Pulmonary artery endothelial cell (primary cell): ENCODE data around the gene CAMTA1. TPM values are rescaled to one million over a fixed set of nuclear protein-coding genes. Genes with fewer than 3 reads are reported as not detected.
"Not testable (repeated sequence)": the region's sequence is repeated elsewhere in the genome, so short reads cannot be mapped to it uniquely, and the experiment has no call there.

Source experiments
- DNase-seq: peaks from one replicate; pipeline ENCODE4 v3.0.0-alpha.2; 2011; ENCODE audit warnings: low read depth, low spot score
- total RNA-seq: library from RNA; depleted of rRNA; stranded (reverse); fragments of >200 nt; gene quantifications from 2 replicates; pipeline ENCODE4 v1.2.3, GENCODE V29; 2014

CAMTA1 gene
- total RNA-seq, 1 donor from 2014 or later, result 54.0 TPM

DNA sequence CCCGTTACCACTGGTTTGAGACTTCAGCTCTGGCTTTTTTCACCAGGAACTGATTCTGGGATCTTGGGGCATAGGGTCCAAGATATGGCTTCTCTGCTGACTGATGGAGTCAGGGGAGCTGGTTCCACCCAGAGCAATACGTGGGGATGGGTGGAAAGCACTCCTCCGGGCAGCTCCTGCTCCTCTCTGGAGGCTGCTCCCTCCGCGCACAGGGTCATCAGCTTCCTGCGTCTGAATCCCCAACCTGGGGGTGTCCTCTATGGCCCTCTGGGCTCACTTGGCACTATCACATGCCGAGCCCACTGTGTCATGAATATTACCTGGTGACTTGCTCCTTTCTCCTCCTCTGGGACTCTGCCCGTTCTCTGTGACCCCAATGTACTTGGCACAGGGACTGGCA, 580.5 kb downstream of the CAMTA1 start:
- no peak for DNase-seq

DNA sequence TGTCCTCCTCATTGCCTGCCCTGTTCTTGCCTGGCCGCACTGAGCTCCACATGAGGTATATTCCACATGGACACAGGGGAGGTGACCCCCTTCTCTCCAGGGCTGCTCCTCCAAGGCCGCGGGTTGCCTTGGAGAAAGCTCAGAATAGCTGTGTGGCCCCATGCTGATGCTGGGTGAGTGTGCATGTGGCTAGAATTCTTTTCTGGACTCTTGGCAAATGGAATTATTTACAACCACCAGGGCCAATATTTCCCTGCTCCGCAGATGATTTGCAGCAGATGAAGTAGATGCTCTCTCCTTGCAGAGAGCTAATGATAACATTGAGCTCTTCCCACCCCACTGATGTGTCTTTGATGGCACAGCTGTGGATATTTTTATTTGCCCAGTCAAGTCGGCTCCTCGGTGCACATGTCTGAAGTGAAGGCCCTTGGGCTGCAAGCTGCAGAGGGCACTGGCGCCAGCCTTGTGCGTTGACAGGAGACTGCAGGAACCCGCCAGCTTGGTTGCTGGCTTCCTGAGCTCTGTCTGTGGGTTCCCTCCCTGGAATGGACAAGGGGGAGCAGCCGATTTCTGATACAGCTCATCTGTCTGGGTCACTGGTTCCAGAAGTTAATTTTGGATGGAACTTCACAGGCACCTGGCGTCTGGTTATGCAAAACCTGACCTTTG, 581.2 kb downstream of the CAMTA1 start:
- no peak for DNase-seq

DNA sequence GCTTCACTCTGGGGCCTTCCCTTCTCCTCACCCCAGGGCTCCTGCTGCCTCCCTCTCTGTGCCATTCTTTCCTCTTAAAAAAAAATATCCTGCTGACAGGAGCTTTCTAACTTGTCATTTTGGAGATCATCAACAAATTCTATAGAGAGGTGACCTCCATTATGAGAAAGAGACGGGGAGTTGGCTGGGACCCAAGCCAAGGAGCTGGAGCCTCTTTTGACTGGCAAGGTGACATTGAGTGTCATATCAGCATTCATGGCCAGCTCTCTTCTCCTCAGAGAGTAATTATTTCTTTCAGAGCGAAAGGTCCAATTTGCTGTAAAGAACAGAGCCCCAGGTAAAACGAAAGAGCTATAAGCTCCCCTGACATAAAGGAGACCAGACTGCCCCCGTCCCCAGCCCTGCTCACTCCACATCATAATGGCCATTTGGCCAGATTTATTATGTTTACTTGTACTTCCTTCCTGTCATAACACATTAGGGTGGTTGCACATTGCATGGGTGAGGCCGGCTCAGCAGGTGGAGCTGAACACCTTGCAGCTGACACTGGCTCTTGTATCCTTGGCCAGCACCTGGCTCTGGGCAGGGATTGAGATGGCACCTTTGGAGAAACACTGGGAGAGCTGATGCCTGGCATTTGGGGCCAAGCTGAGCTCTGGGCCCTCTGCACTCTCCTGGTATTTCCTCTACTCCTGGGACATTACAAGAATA, 581.9 kb downstream of the CAMTA1 start:
- DNase-seq, result no peak

DNA sequence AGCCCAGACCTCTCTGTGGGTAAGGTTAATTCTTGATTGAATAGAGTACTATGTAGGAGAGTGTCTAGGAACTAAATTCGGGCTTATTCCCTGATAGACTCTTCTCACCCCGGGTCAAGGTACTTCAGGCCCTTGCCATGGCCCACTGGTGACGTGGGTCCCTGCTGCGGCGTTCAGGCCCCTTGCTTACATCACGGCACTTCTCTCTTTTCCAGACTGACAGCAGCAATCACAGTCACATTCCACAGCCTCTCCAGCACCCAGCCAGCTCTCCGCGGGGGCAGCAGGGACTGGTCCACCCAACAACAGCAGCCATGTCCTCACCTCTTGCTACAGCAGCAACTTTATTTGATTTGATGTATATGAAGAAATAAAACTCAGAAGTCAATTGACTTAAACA, 584.6 kb downstream of the CAMTA1 start:
- no peak for DNase-seq

DNA sequence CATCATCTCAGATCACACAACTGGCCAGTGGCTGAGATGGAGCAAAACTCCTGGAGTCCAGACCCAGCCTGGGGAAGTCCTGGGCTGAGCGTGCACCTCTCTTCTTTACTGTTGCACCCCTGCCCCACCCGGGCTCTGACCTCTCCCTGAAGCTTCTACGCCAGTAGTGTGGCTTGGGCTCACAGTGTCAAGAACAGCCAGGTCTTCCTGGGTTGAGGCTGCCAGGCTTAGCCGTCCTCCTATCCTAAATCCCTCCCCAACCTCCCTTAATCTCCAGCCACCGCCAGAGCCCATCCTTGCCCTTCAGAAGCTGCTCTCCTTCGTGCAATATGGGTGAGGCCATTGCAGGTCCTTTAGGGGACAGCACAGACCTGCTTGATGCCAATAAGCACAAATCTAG, 586.7 kb downstream of the CAMTA1 start:
- no peak for DNase-seq

DNA sequence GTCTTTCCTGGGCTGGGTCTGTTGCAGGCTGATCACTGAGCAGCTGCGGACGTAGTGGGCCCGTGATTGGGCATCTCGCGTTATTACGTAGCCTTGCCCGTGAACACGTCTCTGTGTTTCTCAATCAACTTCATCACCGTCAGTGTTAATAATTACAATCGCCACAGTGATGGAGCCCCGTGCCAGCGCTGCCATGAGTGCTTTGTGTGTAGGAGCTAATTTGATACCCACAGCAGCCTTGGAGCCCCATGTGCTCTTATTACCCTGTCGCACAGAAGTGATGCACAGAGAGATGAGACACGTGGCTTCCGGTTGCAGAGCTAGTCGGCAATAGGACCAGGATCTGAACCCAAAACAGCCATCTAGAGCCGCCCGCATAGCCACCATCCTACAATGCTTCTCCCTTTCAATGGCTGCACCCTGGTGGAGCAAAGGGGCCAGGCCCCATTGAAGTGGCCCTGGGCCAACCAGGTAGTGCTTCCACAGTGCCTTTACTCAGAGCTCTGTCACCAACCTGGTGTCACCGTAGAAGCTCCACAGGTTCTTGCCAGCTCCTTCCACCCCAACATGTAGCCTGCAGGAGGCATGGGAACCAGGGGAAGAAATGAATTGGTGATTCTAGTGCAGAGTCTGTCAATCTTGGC, 587.3 kb downstream of the CAMTA1 start:
- no peak for DNase-seq

DNA sequence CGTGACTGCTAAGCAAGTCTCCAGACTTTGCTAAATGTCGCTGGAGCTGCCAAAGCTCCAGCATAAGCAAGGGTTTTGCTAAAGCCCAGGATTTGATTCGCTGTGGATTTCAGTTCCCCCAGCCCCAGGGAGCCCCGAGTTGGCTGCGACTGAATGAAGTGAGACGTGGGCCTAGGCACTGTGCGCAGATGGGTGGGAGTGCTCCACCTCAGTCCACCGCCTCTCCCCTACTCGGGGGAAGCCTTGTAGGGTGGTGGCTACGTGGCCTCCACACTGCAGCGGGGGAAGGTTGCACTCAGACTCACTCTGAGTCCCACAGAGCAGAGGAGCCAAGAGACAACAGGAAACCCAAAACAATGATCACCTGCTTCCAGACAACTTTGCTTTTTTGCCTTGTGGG, 588.0 kb downstream of the CAMTA1 start:
- no peak for DNase-seq

DNA sequence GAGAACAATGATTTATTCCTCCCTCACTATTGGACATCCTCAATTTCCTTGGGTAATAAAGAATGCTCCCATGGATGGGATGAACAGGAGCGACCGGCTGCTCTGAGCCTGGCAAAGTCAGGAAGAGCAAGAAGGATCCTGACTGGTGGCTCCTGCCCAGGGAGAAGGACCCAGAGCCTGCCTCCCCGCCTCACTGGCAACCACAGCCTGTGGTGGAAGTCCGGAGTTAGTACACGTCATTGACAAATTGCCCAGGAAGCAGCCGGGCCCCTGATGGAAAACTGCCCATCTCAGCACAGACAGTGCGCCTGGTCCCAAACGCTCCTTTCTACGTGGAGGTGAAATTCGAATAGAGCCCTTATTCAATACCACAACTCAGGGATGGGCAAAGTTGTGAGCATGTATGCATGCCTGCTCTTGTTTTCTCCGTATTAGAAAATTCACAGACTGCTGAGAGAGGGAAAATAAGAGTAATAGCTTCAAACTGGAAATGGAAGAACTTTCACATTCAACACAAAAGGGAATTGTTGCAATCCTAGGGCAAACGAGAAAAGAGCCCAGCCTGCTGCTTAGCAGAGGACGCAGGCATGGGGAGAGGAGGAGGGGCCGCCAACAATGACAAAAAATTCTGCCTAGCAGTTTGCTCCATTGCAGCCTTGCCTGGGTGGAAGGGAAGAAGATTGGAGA, 588.8 kb downstream of the CAMTA1 start:
- DNase-seq, result no peak

DNA sequence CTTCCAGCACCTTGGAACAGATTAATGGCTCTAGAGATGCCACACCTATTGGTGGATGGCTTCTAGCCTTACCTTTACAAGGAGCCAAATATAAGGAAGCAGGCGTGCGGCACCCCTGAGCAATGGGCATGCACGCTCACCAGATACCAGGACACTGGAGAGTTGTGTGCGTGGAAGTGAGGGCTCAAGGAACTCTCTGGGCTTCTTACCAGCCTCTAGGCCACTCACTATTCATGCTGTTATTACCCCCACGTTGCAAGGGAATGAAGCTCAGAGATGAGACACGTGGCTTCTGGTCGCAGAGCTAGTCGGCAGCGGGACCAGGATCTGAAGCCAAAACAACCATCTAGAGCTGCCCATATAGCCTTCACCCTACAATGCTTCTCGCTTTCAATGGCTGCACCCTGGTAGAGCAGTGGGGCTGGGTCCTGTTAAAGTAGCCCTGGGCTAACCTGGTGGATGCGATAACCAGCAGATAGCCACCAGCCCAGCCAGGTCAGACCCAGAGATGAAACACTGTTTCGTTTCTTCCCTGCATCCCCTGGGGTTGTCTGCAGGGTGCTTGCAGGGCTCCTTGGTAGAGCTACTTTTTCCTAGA, 589.4 kb downstream of the CAMTA1 start:
- DNase-seq, result no peak

DNA sequence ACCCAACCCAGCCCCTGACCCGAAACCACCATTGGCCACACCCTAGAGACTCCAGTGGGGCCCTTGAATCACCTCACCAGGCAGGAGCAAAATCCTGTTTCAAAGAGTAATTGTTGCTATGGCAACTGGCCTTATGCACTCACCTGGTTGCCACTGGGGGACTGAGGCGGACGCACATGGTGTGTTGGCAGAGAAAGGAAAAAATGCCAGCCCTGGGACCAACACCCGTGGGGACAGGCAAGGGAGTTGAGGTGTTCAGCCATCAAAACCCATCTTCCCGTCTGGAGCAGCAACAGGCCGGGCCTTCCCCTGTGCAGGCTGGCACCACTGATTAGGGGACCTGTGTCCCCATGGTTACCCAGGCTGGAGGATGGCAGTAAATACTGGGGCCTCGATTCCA, 590.1 kb downstream of the CAMTA1 start:
- no peak for DNase-seq

DNA sequence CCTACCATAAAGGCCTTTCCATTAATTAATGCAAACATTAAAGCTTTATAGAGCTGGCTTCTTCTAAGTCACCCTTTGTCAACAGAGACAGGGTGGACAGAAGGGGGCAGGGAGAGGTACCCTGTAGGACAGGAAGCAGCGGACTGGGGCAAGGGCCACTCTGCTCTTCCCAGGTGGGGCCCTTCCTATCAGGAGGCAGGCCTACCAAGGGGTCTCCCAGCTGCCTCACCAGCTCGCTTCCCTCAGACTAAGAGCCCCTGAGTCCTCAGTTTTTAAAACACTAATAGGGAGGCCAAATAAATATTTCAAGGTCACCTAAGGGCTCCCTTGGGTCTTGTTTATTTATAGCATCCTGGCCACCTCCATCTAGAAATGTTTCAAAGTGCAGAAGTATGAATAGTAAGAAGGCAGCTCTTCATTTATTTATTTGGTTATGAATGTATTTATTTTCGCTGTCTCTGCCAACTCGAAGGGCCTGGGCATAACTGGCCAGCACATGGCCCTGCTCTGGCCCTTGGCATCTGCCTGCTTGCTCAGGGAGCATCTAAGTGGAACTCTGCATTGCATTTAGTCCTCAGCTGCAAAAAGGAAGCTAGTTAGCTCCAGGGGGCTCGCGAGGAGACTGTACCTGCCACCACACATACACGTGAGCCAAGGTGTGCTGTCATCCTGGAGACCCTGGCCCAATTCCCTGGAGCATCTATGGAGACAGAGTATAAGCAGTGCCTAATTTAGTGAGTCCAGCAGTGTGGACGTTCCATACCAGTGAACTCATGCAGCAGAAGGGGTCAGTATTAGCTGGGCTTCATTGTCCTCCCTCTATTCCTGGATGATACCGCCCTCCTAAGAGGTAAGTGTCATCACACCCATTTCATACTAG, 590.8 kb downstream of the CAMTA1 start:
- no peak for DNase-seq

DNA sequence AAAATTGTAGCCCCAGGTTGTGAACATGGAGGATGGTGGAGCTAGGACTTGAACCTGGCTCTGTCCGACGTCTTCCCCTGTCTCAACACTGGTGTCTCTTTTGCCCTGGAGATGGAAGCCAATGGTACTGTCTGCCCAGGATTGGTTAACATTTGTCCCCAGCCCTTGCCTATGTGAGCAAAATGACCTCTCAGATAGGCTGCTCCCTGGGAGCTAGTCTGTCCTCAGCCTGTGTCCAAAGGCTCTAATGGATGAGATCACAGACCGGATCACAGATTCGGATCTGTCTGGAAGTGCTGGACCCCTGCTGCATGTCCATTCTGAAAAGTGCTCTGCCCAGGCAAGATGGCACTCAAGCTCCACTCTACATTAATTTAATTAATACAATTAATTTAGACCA, 591.4 kb downstream of the CAMTA1 start:
- DNase-seq, result no peak

DNA sequence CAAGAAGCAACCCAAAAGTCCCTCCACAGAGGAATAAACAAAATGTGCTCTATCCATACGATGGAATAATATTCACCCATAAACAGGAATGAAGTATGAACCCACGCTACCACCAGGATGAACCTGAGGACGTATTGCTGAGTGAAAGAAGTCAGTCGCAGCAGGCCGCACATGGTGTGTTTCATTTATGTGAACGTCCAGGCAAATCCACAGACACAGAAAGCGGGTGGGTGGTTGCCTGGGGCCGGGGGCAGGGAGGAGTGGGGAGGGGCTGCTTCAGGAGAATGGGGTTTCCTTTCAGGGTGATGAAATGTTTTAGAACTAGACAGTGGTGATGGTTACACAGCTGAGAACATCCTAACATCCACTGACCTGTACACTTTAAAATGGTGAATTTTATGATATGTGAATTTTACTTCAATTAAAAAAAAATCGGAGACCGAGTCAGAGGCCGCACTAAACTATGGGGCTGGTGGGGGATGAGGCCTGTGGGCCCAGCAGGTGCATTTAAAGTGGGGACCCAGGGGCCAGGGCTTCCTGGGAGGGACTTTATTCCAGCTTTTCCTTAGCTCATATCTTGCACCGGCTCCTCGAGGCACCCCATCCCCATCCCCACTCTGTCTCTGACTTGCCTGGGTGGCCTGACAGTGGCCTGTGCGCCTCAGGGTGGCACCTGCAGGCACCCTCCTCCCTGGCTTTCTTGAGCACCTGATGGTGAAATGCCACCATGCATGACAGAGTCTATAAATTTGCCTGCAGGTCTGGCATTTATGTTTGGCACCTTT, 593.3 kb downstream of the CAMTA1 start:
- no peak for DNase-seq

DNA sequence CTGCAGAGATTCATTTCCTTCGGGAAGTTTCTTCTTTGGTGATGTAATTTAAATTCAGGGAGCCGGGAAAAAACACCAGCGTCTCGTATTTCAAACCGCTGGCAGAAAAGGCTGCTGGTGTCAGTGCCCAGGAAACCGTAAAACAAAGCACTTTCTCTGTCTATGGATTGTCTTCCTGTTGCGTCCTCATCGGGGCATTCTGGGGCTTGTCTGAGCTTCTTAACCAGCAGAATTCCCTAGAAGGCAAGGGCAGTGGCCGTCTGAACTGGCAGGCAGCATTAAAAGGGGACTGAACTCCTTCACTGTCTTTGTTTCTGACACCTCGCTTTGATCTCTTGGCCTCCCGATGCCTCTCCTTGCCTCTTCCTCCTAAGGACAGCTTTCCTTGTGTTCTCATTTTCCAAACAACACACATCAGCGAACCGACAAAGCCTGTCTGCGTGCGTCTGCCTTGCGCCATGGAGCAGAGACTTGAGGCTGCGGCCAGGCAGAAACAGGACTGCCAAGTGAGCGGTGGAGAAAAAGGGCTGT, 594.3 kb downstream of the CAMTA1 start:
- peak; percentile 75 for DNase-seq

DNA sequence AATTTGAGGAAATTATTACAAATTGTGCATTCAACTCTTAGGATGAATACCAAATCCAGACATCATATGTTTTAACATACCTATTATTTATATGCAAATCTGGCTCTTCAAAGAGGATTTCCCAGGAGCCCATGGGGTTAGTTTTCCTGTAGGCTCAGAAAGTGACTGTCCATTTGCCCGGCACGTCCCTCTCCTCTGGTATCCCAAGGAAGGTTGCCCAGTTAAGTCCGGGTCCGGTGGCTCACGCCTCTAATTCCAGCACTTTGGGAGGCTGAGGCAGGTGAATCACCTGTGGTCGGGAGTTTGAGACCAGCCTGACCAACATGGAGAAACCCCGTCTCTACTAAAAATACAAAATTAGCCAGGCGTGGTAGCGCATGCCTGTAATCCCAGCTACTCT, 594.8 kb downstream of the CAMTA1 start:
- DNase-seq, result not testable (repeated sequence)

DNA sequence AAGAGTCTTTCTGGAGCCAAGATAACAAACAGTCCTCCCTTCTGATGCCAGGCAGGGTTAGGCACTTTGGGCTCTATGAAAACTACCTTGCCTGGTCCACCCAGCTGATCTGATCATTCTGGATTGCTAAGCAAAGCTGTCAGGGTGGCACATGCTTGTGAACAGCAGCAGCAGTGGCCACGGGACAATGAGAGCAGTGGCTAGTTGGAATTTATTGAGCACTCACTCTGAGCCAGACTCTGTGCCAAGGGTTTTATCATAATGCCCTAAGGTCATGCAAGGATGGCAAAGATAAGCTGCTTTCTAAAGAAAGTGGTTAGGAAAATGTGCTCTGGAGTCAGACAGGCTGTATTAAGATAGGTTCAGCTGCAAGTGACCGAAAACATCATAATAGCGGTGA, 595.5 kb downstream of the CAMTA1 start:
- no peak for DNase-seq

DNA sequence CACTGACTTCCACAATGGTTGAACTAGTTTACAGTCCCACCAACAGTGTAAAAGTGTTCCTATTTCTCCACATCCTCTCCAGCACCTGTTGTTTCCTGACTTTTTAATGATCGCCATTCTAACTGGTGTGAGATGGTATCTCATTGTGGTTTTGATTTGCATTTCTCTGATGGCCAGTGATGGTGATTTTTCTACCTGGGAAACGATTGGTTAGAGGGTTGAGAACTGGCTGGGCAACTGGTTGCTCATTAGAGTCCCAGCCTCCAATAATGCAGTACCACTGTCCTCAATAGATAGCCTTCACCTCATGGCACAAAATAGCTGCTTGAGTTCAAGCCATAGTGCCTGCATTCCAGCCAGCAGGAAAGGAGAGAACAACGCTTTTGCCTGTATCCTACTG, 596.5 kb downstream of the CAMTA1 start:
- not testable (repeated sequence) for DNase-seq

DNA sequence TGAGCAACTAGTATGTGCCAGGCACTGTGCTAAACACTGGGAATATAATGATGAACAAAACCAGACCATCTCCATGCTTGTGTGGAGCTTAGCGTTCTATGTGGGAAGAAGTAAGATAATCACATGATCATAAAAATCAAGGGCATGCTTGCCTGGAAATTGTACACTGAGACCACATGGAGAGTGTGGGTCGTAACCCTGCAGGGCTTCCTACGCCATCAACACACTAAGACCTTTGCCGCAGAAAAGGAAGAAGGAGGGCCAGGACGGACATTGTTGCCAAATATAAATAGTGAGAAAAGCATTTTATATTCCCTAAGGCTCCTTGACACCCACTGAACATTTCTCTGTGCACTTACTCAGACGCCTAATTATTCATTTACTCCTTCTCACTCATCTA, 597.7 kb downstream of the CAMTA1 start:
- no peak for DNase-seq

DNA sequence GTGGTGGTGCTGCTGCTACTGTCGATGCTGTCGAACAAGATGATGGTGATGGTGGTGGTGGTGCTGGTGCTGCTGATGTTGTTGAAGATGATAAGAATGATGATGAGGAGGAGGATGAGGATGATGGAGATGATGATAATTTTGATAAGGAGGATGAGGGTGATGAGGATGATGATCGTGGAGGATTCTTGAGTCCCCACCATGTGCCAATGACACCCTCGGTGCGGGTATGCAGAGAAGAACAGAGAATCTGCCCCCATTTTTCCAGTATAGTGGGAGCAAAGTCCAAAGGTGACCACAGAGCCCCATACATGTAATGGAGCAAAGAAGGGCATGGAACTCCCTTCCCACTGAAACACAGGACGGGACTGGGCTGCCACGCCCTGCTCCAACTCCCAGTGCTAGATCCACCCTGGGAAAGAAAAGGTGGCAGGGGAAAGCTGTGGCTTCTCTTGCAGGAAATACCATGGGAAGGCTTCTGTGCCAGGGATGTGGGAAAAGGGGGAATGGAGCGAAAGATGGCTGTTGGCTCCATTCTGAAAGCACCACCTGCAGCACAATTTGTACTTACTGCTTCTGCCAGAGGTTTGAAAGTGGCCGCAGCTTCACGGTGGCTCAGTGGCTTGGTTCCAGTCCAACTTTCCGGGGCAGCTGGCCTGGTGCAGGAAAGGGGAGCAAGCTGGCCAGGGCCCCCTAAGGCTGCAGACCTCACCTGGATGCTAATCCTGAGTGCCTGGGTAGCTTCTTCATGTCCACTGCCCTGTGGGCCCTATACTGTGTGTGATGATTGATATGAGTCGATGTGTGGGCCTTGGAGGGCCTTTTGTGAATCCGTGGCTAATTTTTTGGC, 598.6 kb downstream of the CAMTA1 start:
- no peak for DNase-seq
